OCI-LY7 (cell line): Measurements from ENCODE around the gene ASMTL.

ENCODE experiments used
- EZH2phosphoT487 ChIP-seq: fragments of 200-600 bp; sonication (generic); IDR thresholded peaks from 2 replicates; pipeline ENCODE4 v1.6.1; 2018; ENCODE audit warnings: low read depth, borderline replicate concordance, mild to moderate bottlenecking, mixed run types, antibody characterized with exemption, low read length, moderate library complexity, mixed read lengths
- TF ChIP-seq, protein P1 (sequence below): fragments of 200-600 bp; sonication (generic); conservative IDR thresholded peaks from 2 replicates; pipeline ENCODE4 v1.5.1; 2014; ENCODE audit warnings: mild to moderate bottlenecking, antibody characterized with exemption, low read length, moderate library complexity, mixed read lengths

DNA sequence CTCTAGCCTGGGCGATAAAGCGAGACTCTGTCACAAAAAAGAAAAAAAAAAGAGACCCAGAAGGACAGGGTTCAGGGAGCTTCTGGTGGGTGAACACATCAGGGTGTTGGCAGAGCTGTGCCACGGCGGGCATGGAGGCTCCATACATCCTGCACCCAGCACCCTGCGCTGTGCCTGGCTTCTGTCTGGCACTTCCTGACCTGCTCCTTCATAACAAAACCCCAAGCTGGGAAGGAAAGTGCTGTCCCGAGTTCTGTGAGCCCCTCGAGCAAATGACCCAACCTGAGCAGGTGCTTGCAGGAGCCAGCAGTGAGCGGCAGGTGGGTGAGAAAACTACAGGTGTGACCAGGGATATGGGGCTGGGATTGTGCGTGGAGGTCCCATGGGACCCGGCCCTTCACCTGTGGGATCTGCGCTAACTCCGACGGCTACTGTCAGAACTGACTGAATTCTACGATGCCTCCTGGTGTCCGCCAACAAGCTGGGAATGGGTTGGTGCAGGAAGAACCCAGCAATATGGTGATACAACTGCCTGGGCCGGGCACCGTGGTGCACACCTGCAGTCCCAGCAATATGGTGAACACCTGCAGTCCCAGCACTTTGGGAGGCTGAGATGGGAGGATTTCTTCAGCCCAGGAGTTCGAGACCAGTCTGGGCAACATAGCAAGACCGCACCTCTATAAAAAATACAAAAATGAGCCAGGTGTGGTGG is 18.9 kb downstream of the ASMTL start:
- TF ChIP-seq, protein P1, sequence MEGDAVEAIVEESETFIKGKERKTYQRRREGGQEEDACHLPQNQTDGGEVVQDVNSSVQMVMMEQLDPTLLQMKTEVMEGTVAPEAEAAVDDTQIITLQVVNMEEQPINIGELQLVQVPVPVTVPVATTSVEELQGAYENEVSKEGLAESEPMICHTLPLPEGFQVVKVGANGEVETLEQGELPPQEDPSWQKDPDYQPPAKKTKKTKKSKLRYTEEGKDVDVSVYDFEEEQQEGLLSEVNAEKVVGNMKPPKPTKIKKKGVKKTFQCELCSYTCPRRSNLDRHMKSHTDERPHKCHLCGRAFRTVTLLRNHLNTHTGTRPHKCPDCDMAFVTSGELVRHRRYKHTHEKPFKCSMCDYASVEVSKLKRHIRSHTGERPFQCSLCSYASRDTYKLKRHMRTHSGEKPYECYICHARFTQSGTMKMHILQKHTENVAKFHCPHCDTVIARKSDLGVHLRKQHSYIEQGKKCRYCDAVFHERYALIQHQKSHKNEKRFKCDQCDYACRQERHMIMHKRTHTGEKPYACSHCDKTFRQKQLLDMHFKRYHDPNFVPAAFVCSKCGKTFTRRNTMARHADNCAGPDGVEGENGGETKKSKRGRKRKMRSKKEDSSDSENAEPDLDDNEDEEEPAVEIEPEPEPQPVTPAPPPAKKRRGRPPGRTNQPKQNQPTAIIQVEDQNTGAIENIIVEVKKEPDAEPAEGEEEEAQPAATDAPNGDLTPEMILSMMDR: no peak
- no peak for TF ChIP-seq EZH2phosphoT487
